H54 (cell line): ENCODE measurements around the gene HERC3.
A peak's percentile ranks its signal among the peaks of the same experiment; 100 is the strongest.

Source experiments
- DNase-seq: peaks from one replicate; pipeline ENCODE4 v3.0.0; 2011; ENCODE audit warnings: low spot score, mixed read lengths; ENCODE audit not compliant: insufficient read length
- FAIRE-seq: peaks from 3 replicates; lab custom pipeline; 2011; peaks lifted over from hg19 to GRCh38; lab: Jason Lieb, UNC
- POLR2A ChIP-seq: IDR thresholded peaks from 2 replicates; pipeline ENCODE4 v1.6.1; 2011; ENCODE audit warnings: low read depth, mild to moderate bottlenecking, low read length

The HERC3 gene

DNA sequence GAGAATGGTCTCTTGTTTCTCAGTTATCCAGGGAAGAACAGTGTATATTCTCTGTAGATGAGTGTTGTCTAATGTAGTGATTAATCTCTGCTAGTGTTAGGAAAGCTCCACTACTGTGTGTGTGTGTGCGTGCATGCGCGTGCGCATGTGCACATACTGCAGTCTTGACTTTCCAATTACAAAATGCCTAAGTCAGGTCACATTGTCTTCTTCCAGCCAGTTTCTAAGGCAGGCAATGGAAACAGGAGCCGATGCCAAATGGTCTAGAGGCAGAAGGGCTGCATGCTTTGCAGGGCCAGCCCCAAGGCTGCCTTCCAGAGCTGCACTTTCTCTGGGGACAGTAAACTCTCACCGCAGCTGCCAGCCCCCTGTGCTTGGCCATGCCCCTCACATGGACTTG is 135.9 kb downstream of the HERC3 start:
- no peak for DNase-seq
- TF ChIP-seq POLR2A, result no peak
- no peak for FAIRE-seq

DNA sequence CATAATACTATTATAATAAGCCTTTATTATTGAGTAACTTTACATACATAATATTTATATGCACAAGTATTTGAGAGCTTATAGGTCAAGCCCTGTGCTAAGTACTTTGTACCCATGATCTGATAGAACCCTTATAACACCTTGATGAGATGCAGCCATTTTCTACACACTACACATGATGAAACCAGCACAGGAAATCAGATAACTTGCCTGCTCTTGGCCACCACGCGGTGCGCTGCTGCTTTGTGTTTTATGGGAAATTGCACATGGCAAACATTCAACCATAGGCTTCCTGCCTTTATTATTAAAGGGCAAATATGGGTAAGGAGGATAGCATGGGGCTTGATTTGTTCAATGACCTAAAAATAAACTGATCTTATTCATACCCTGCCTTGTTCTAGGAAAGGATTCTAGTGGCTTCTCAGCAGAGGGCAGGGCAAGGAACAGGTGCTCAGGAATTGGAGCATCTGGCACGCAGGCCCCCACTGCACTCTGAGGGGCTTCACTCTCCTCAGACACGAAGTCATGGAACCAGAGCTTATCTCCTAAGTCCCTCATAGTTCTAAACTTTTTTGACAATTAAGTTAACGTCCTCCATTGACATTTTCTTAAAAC is 137.0 kb downstream of the HERC3 start:
- FAIRE-seq, result no peak
- no peak for TF ChIP-seq POLR2A

DNA sequence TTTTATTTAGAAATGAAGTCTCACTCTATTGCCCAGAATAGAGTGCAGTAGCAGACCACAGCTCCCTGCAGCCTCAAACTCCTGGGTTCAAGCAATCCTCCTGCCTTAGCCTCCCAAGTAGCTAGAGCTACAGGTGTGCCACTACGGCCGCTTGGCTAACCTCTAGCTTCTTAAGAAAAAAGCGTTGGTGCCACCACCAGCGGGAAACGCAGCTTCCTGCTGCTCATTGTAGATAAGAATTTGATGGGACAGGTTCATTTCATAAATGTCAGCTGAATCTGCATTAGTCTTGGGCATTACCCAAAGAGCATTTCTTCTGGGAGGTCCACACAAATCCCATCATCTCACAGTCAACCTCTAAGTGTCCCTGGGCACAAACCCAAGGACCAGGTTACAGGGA is 138.5 kb downstream of the HERC3 start:
- DNase-seq, result no peak
- no peak for FAIRE-seq
- no peak for TF ChIP-seq POLR2A

More for the DNA sequence above, 137.0 kb downstream of the HERC3 start:
- DNase-seq, result no peak

DNA sequence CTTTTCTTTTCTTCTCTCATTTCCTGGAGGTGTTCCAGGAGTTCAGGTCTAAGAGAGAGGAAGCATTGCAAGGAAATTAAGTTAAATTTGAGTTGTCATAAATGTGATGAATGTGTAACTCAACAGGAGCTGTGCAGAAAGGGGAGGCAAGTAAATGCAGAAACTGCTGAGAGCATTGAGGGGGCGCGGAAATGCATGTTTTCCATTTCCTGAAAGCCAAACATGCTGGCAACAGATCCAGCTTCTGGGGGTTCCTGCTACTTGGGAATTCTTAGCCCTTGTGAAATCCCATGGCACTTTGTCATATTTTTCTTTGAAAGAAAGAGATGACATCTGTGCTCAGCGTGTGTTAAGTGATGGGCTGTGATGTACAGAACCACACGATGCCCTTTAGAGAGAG is 139.1 kb downstream of the HERC3 start:
- DNase-seq (no peak), FAIRE-seq (no peak)
- no peak for TF ChIP-seq POLR2A

DNA sequence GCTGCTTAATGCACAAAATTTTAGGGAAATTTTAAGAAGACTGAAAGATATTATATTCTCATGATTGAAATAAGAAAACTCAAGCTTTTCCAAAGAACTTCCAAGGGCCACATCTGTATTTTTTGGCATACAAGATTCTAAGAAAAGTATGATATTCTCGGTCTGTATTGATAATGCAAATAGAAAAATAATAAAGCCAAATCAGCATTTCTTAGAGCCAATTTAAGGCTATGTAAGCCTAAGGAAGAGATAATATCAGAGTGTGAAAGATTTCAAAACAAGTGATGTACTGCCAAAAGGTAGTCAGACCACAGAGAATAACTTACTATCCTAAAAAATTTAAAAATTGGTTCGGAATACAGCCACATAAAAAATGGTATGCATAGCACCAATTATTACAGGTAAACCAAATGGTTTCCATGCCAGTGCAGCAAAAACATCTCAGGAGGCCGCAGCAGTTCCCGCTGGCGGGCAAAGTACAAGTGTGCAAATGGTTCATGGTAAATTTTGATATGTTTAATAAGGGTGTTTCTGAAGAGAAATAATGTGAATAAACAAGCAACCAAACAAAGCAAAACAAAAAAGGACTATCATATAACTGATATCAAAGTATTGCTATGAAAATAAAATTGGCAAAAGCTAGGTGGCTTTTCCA is 140.6 kb downstream of the HERC3 start:
- DNase-seq (no peak), FAIRE-seq (no peak)
- no peak for TF ChIP-seq POLR2A

DNA sequence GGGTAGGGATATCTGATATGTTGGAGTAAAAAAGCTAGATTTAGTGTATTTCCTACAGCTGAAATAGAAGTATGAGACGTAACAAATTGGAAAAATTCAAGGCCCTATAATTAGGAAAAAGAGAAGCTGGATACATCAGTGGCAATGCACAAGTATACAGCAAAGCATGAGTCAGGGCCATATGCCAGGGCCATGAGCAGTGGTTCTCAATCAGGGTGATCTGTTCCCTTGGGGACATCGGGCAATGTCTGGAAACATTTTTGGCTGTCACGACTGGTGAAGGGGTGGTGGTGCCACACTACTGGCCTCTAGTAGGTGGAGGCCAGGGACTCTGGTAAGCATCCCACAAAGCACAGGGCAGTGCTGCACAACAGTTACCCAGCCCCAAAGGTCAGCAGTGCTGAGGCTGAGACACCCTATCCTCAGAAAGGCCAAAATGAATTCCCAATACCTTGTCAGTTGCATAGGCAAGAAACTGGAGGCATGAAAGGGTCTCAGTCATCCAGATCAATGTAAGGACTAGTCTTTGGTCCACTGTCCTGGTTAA is 142.2 kb downstream of the HERC3 start:
- DNase-seq (no peak), FAIRE-seq (no peak)
- TF ChIP-seq POLR2A, result no peak

DNA sequence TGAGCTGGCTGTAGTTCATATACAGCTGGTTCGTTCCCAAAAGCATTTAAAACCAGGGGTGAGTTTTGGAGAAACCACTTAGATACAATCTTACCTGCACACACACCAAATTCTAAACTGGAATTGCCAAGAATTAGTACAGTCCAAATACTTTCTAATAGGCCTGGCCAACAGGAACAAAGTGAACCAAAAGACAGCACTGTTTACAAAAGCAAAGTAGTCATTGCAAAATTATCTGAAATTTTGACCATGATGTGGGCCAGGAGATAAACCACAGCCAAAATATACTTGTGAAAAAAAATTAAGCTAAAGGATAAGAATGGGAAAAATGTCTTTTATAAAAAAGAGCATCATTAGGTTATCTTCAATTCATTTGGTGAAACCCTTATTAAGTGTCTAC is 143.3 kb downstream of the HERC3 start:
- no peak for DNase-seq
- no peak for FAIRE-seq
- TF ChIP-seq POLR2A, result no peak

DNA sequence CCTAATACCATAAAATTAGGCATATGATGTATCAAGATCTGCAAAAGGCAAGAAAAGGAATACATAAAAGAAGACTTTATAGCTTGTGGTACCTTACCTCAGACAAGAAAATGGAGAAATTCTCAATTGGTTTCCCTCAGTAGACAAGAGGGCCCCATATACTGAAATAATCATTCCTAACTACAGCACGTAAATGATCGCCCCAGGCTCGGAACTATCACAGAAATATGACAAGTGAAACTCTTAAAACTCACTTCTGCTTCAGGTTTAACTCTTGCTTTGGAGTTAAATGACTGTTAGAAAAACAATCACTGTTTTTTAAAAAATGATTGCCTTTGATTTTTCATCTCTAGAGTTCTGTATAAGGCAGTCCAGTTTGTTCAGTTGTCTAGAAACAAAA is 144.0 kb downstream of the HERC3 start:
- no peak for TF ChIP-seq POLR2A
- FAIRE-seq (no peak), DNase-seq (no peak)

DNA sequence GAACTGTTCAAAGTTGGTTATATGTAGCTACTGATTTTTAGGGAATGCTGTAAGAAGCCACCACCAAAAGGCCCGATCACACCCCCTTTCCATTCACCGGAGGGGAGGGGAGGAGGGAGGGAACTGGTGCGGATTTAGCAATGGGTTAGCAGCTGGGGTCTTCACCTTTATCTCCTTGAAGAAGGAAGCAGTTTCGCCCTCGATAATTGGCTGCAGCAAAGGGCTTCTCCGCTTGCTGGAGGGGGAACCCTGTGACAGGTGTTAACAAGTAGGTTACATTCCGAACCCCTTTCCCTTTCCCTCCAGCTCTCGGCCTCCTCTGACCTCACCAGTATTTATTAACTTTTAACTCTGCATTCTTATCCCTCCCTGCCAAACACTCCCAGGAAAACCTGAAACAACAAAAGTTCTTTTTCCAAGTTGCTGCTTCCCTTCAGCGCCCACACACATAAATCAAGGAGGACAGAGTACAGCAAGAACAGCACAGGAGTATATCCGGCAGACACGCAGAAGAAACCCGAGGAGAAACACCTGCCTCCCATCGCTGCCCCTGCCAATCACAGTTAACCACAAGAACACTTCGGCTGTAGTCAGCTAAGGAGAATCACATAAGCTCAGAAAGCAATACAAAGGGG is 145.1 kb downstream of the HERC3 start:
- DNase-seq (no peak), FAIRE-seq (no peak)
- no peak for TF ChIP-seq POLR2A

DNA sequence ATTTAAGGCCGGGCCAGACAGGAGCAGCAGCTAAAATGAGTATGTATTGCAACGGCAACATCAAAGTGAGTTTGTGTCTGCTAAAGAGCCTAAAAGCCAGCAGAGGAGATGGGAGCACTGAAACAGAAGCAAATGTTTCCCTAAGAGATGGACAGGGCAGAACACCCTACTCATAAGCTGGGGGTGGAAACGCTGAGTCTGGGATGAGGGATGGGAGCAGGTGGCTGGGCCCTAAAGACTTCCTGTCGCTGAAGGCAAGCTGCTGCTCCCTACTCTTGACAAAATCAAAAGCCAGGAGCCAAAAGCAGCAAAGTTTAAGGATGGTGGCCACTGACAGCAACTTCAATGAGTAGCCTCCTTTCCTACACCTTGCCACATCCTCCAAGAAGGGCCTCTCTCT is 145.9 kb downstream of the HERC3 start:
- no peak for DNase-seq
- no peak for TF ChIP-seq POLR2A
- FAIRE-seq, result no peak

DNA sequence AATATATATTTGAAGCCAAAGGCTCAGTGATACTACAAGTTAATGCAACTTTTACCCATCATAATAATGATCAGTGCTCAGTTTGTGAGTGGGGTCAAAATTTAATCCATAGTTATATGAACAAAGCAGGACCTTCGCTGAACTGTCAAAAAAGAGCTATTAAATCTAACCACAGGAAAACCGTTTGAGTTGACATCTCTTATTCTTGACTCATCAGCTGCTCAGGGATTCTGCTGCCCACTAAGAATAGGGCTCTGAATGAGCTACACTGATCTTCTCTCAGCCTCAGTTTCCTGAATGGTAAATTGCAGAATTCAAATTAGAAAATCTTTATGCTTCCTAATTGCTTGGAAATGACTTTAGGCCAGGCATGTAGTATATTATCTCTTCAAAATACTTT is 150.3 kb downstream of the HERC3 start:
- TF ChIP-seq POLR2A, result no peak
- no peak for FAIRE-seq
- DNase-seq, result no peak

DNA sequence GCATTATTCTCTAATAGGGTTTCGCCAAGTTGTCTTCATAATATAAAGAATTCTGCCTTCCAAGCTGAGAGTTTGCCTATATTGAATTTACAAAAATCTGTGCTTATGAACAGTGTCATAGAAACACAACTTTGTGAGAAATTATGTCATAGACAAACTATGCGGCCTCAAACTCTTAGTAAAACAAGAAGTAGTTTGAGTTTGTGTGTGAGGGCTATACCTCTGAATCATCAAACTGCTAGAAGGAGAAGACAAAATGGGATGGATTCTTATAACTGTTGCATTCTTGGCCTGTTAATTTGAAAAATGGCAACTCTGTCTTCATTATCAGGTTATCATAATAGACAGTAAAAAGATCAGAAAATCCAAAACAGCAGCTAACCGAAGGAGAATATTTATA is 151.4 kb downstream of the HERC3 start:
- TF ChIP-seq POLR2A, result no peak
- DNase-seq (peak; percentile 5), FAIRE-seq (no peak)

DNA sequence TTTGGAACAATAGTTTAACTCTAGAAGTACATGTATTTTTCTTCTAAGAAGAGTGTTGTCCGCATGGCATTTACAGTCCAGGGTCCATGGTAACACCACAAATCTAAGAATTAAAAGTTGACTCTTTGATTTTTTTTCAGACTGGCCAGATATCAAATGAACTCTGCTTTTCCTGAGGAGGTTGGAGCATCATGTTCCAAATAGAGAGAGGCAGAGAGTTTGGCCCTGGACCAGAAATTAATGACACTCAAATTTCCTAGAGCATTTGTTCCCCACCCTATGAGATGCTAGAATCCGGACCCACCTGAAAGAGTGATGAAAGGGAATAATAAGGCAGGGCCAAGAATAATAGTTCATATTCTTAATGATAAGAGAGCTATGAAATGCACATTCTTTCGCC is 152.3 kb downstream of the HERC3 start:
- DNase-seq (no peak), FAIRE-seq (no peak)

DNA sequence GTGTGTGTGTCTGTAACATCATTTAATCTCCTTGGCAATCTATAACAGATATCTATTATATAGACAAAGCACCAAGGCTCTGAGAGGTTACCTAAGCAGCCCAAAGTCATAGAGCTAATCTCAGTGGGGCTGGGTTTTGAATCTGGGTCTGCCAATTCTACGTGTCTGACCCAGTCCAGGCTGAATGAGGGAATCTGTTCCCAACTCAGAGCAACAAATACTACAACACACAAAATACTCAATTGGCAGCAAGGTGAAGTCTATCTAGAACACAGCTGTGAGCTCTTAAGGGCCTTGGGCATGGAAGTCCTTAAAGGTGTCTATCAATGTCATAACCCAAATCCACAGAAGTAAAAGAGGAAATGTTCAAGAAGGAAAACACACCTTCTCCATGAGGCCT is 152.9 kb downstream of the HERC3 start:
- no peak for FAIRE-seq
- TF ChIP-seq POLR2A, result no peak
- no peak for DNase-seq

More for the DNA sequence above, 152.3 kb downstream of the HERC3 start:
- TF ChIP-seq POLR2A, result no peak
